Activated naive CD4-positive, alpha-beta T cell treated with anti-CD3 and anti-CD28 coated beads for 36 hours (primary cell): Measurements from ENCODE around the gene NAXE. TPM values are rescaled to one million over a fixed set of nuclear protein-coding genes. Genes with fewer than 3 reads are reported as not detected.
A peak's percentile ranks its signal among the peaks of the same experiment; 100 is the strongest.
"Not testable (repeated sequence)": the region's sequence is repeated elsewhere in the genome, so short reads cannot be mapped to it uniquely, and the experiment has no call there.

Experiments
- CTCF ChIA-PET: fragments of 350-600 bp; sonication (Branson Sonifier 250); formaldehyde crosslinking; loops from one replicate; lab custom pipeline; 2021; ENCODE audit warnings: antibody characterized with exemption; lab: Charles Lee
- DNase-seq: peaks from one replicate; pipeline ENCODE4 v3.0.0-alpha.2; 2020
- H3K27ac Mint-ChIP-seq: one replicate; pipeline ENCODE4 v1.8.0; 2021; ENCODE audit warnings: mild to moderate bottlenecking, mixed read lengths
- H3K27me3 Mint-ChIP-seq: one replicate; pipeline ENCODE4 v1.8.0; 2021; ENCODE audit warnings: low read depth, mixed read lengths
- H3K36me3 Mint-ChIP-seq: one replicate; pipeline ENCODE4 v1.8.0; 2021; ENCODE audit warnings: low read depth, mixed read lengths
- H3K4me1 Mint-ChIP-seq: one replicate; pipeline ENCODE4 v1.8.0; 2021; ENCODE audit warnings: low read depth, mixed read lengths
- H3K4me3 Mint-ChIP-seq: one replicate; pipeline ENCODE4 v1.8.0; 2021; ENCODE audit warnings: mild to moderate bottlenecking, moderate library complexity, mixed read lengths
- H3K9me3 Mint-ChIP-seq: one replicate; pipeline ENCODE4 v1.8.0; 2021; ENCODE audit warnings: mixed read lengths
- intact Hi-C: fragments of 100-400 bp; cut with micrococcal nuclease; formaldehyde crosslinking; loops from one replicate; pipeline ENCODE4 v1.15.1; 2023
- total RNA-seq, 2 experiments: library from RNA; stranded (reverse); gene quantifications; one replicate each; pipeline ENCODE4 v1.2.3, GENCODE V29; 2021

The NAXE gene
- total RNA-seq, 2 experiments from 2014 or later = 77.4 to 84.6 TPM

GRCh38 chr1:156610072-156610471 is 18.5 kb downstream of the NAXE start:
- H3K9me3 Mint-ChIP-seq, intact Hi-C loops, DNase-seq, H3K36me3 Mint-ChIP-seq, H3K27me3 Mint-ChIP-seq, H3K4me1 Mint-ChIP-seq, H3K4me3 Mint-ChIP-seq, H3K27ac Mint-ChIP-seq: not testable (repeated sequence)
- CTCF ChIA-PET = interaction anchor here (0.7 to 2.3 kb wide), 5 partner anchors 11 to 164 kb away, joined by 3 to 10 read pairs (median 4); partner anchors contain the start of gene MEF2D

GRCh38 chr1:156612666-156613065 is 21.1 kb downstream of the NAXE start:
- peaks cover 9% of the 10 kb centered on the region for H3K4me1 Mint-ChIP-seq

GRCh38 chr1:156615946-156616345 is 24.4 kb downstream of the NAXE start:
- CTCF ChIA-PET = interaction anchor here (0.6 to 2.4 kb wide), 2 partner anchors 11 to 1032 kb away, joined by 3 to 5 read pairs; no protein-coding TSS in a partner anchor
- H3K4me3 Mint-ChIP-seq = no peak overlapping the region
- intact Hi-C loops = no loop called here
- H3K4me1 Mint-ChIP-seq = no peaks in the 10 kb centered on the region
- no peaks in the 10 kb centered on the region for H3K36me3 Mint-ChIP-seq
- H3K27me3 Mint-ChIP-seq = peaks cover 30% of the 10 kb centered on the region
- no peaks in the 10 kb centered on the region for H3K9me3 Mint-ChIP-seq
- DNase-seq = no peak
- no peak overlapping the region for H3K27ac Mint-ChIP-seq

More at GRCh38 chr1:156612666-156613065, 21.1 kb downstream of the NAXE start:
- CTCF ChIA-PET = interaction anchor here (0.5 to 2.3 kb wide), 13 partner anchors 10 to 443 kb away, joined by 3 to 12 read pairs (median 4); no protein-coding TSS in a partner anchor
- H3K4me3 Mint-ChIP-seq = no peak overlapping the region
- no peaks in the 10 kb centered on the region for H3K9me3 Mint-ChIP-seq
- peaks cover 11% of the 10 kb centered on the region for H3K27me3 Mint-ChIP-seq
- H3K36me3 Mint-ChIP-seq = no peaks in the 10 kb centered on the region
- no peak for DNase-seq
- intact Hi-C loops = no loop called here
- H3K27ac Mint-ChIP-seq = no peak overlapping the region

GRCh38 chr1:156616463-156616862 is 24.9 kb downstream of the NAXE start:
- intact Hi-C loops = no loop called here
- Mint-ChIP-seq H3K9me3 (no peaks in the 10 kb centered on the region), H3K27ac (no peak overlapping the region), H3K4me1 (no peaks in the 10 kb centered on the region), H3K4me3 (no peak overlapping the region), H3K36me3 (no peaks in the 10 kb centered on the region), H3K27me3 (peaks cover 30% of the 10 kb centered on the region)
- DNase-seq = no peak
- CTCF ChIA-PET = interaction anchor here (4.7 kb wide), 1 partner anchor 42 kb away, joined by 21 read pairs; no protein-coding TSS in a partner anchor

- CTCF ChIA-PET = interaction anchor here (0.6 to 4.7 kb wide), 6 partner anchors 40 to 1259 kb away, joined by 3 to 21 read pairs (median 7); partner anchors contain the start of gene CRABP2
- DNase-seq = peak; percentile 45
- intact Hi-C loops = no loop called here
- no peaks in the 10 kb centered on the region for H3K36me3 Mint-ChIP-seq
- no peaks in the 10 kb centered on the region for H3K9me3 Mint-ChIP-seq
- no peak within 1 kb of the TSS for H3K4me3 Mint-ChIP-seq
- H3K27ac Mint-ChIP-seq = no peak within 1 kb of the TSS
- no peaks in the 10 kb centered on the region for H3K4me1 Mint-ChIP-seq
- H3K27me3 Mint-ChIP-seq = peaks cover 40% of the 10 kb centered on the region
These were observed 27.4 kb downstream of the NAXE start, which contains the start of gene HAPLN2 for GRCh38 chr1:156618853-156619581. Gene HAPLN2 (plus strand): TSS chr1:156619415. CDS start chr1:156623491, 4,076 bp downstream.

- H3K4me3 Mint-ChIP-seq = no peak overlapping the region
- H3K4me1 Mint-ChIP-seq = peaks cover 2% of the 10 kb centered on the region
- CTCF ChIA-PET = interaction anchor here (0.6 to 4.7 kb wide), 6 partner anchors 34 to 1260 kb away, joined by 3 to 21 read pairs (median 6); partner anchors contain the start of gene CRABP2
- peaks cover 43% of the 10 kb centered on the region for H3K27me3 Mint-ChIP-seq
- H3K27ac Mint-ChIP-seq = no peak overlapping the region
- H3K9me3 Mint-ChIP-seq = no peaks in the 10 kb centered on the region
- no peaks in the 10 kb centered on the region for H3K36me3 Mint-ChIP-seq
- intact Hi-C loops = no loop called here
- DNase-seq = no peak
These were observed 28.0 kb downstream of the NAXE start for GRCh38 chr1:156619582-156619955.

GRCh38 chr1:156622581-156623297 is 31.2 kb downstream of the NAXE start:
- H3K27me3 Mint-ChIP-seq = peaks cover 53% of the 10 kb centered on the region
- H3K4me3 Mint-ChIP-seq = no peak overlapping the region
- no peak for DNase-seq
- intact Hi-C loops = no loop called here
- CTCF ChIA-PET = interaction anchor here (0.6 to 9.0 kb wide), 9 partner anchors 11 to 104 kb away, joined by 3 to 168 read pairs (median 12); partner anchors contain the start of genes BCAN, CRABP2, ISG20L2 and METTL25B
- H3K9me3 Mint-ChIP-seq = no peaks in the 10 kb centered on the region
- no peaks in the 10 kb centered on the region for H3K36me3 Mint-ChIP-seq
- no peak overlapping the region for H3K27ac Mint-ChIP-seq
- H3K4me1 Mint-ChIP-seq = peaks cover 7% of the 10 kb centered on the region

GRCh38 chr1:156623946-156624813 is 32.6 kb downstream of the NAXE start:
- CTCF ChIA-PET = interaction anchor here (0.9 to 9.0 kb wide), 21 partner anchors 10 to 278 kb away, joined by 3 to 168 read pairs (median 8); partner anchors contain the start of genes BCAN, CRABP2, ISG20L2 and METTL25B
- Mint-ChIP-seq H3K4me1 (peaks cover 7% of the 10 kb centered on the region), H3K27ac (no peak overlapping the region), H3K36me3 (no peaks in the 10 kb centered on the region), H3K4me3 (peak overlapping the region; percentile 50), H3K27me3 (peaks cover 51% of the 10 kb centered on the region), H3K9me3 (no peaks in the 10 kb centered on the region)
- DNase-seq = peak; percentile 59
- intact Hi-C loops = no loop called here

GRCh38 chr1:156624814-156625435 is 33.3 kb downstream of the NAXE start:
- H3K4me3 Mint-ChIP-seq = peak overlapping the region; percentile 50
- CTCF ChIA-PET = interaction anchor here (0.6 to 9.0 kb wide), 20 partner anchors 10 to 239 kb away, joined by 3 to 168 read pairs (median 8); partner anchors contain the start of genes BCAN, CRABP2, ISG20L2 and METTL25B
- no peaks in the 10 kb centered on the region for H3K36me3 Mint-ChIP-seq
- no peak overlapping the region for H3K27ac Mint-ChIP-seq
- no peak for DNase-seq
- H3K9me3 Mint-ChIP-seq = no peaks in the 10 kb centered on the region
- intact Hi-C loops = no loop called here
- peaks cover 44% of the 10 kb centered on the region for H3K27me3 Mint-ChIP-seq
- peaks cover 7% of the 10 kb centered on the region for H3K4me1 Mint-ChIP-seq

- DNase-seq = peak; percentile 65
- peaks cover 40% of the 10 kb centered on the region for H3K27me3 Mint-ChIP-seq
- CTCF ChIA-PET = interaction anchor here (0.6 to 9.0 kb wide), 15 partner anchors 11 to 180 kb away, joined by 3 to 168 read pairs (median 10); partner anchors contain the start of genes BCAN, CRABP2, ISG20L2 and METTL25B
- no peaks in the 10 kb centered on the region for H3K36me3 Mint-ChIP-seq
- H3K27ac Mint-ChIP-seq = no peak overlapping the region
- H3K4me3 Mint-ChIP-seq = peak overlapping the region; percentile 36
- H3K9me3 Mint-ChIP-seq = no peaks in the 10 kb centered on the region
- peaks cover 7% of the 10 kb centered on the region for H3K4me1 Mint-ChIP-seq
- intact Hi-C loops = loop anchor here (1.0 to 2.0 kb wide), 4 partner anchors 15 to 81 kb away; no protein-coding TSS in a partner anchor
These were observed 34.0 kb downstream of the NAXE start for GRCh38 chr1:156625436-156626078.
